Subcutaneous abdominal adipose tissue (tissue), 5 donors: ENCODE data around the gene PBX3.

Experiments
- H3K27ac ChIP-seq: one replicate; pipeline ENCODE4 v1.7.0; 2013; ENCODE audit warnings: low read depth, mild to moderate bottlenecking, inconsistent platforms, low read length, moderate library complexity
- H3K27me3 ChIP-seq, 5 donors: one replicate each; pipeline ENCODE4 v1.7.0; 2013; ENCODE audit warnings: low read length in 5 of 5, inconsistent platforms in 1 of 5; ENCODE audit not compliant: control insufficient read depth in 5 of 5, insufficient read depth in 4 of 5
- H3K36me3 ChIP-seq, 5 donors: one replicate each; pipeline ENCODE4 v1.7.0; 2013; ENCODE audit warnings: low read length in 5 of 5; ENCODE audit not compliant: control insufficient read depth in 5 of 5, insufficient read depth in 5 of 5
- H3K4me1 ChIP-seq, 5 donors: one replicate each; pipeline ENCODE4 v1.7.0; 2013; ENCODE audit warnings: low read length in 5 of 5, mild to moderate bottlenecking in 3 of 5, moderate library complexity in 1 of 5; ENCODE audit not compliant: control insufficient read depth in 5 of 5, insufficient read depth in 5 of 5
- H3K4me3 ChIP-seq, 5 donors: one replicate each; pipeline ENCODE4 v1.7.0; 2013; ENCODE audit warnings: low read length in 5 of 5, low read depth in 1 of 5
- H3K9ac ChIP-seq, 5 donors: one replicate each; pipeline ENCODE4 v1.7.0; 2013; ENCODE audit warnings: low read length in 5 of 5, mild to moderate bottlenecking in 4 of 5, moderate library complexity in 3 of 5
- H3K9me3 ChIP-seq, 5 donors: one replicate each; pipeline ENCODE4 v1.7.0; 2013; ENCODE audit warnings: low read length in 5 of 5; ENCODE audit not compliant: control insufficient read depth in 5 of 5
- donor health status: healthy.
- donor health status: healthy.
- donor health status: healthy.
- donor health status: healthy.
- donor health status: healthy.

PBX3 gene

GRCh38 chr9:125959315-125959714 lies 212.1 kb downstream of the PBX3 start:
- H3K4me1 ChIP-seq: peaks cover 0 to 6% (median 0%) of the 10 kb centered on the region in 5 donors
- H3K27me3 ChIP-seq: no peaks in the 10 kb centered on the region
- no peak overlapping the region for H3K4me3 ChIP-seq
- no peak overlapping the region for H3K27ac ChIP-seq
- H3K36me3 ChIP-seq: peaks cover 8 to 25% (median 19%) of the 10 kb centered on the region in 5 donors
- H3K9ac ChIP-seq: no peak overlapping the region
- H3K9me3 ChIP-seq: no peaks in the 10 kb centered on the region

- no peak overlapping the region for H3K4me3 ChIP-seq
- H3K9me3 ChIP-seq: no peaks in the 10 kb centered on the region
- peaks cover 0 to 6% (median 0%) of the 10 kb centered on the region in 5 donors for H3K4me1 ChIP-seq
- no peak overlapping the region for H3K9ac ChIP-seq
- H3K27me3 ChIP-seq: no peaks in the 10 kb centered on the region
- H3K27ac ChIP-seq: no peak overlapping the region
- peaks cover 8 to 27% (median 26%) of the 10 kb centered on the region in 5 donors for H3K36me3 ChIP-seq
Measured at GRCh38 chr9:125959951-125960619, 212.9 kb downstream of the PBX3 start.

- peaks cover 0 to 6% (median 0%) of the 10 kb centered on the region in 5 donors for H3K4me1 ChIP-seq
Measured at GRCh38 chr9:125960626-125961025, 213.5 kb downstream of the PBX3 start.

GRCh38 chr9:125961072-125961471 lies 213.9 kb downstream of the PBX3 start:
- Histone ChIP-seq H3K36me3 (peaks cover 8 to 34% (median 30%) of the 10 kb centered on the region in 5 donors), H3K4me1 (peaks cover 0 to 6% (median 0%) of the 10 kb centered on the region in 5 donors), H3K27me3 (no peaks in the 10 kb centered on the region), H3K27ac (no peak overlapping the region), H3K9me3 (no peaks in the 10 kb centered on the region), H3K4me3 (no peak overlapping the region), H3K9ac (no peak overlapping the region)

More at GRCh38 chr9:125960626-125961025, 213.5 kb downstream of the PBX3 start:
- no peak overlapping the region for H3K27ac ChIP-seq
- peaks cover 8 to 30% (median 29%) of the 10 kb centered on the region in 5 donors for H3K36me3 ChIP-seq
- no peaks in the 10 kb centered on the region for H3K27me3 ChIP-seq
- no peak overlapping the region for H3K9ac ChIP-seq
- H3K9me3 ChIP-seq: no peaks in the 10 kb centered on the region
- H3K4me3 ChIP-seq: no peak overlapping the region

- no peaks in the 10 kb centered on the region for H3K9me3 ChIP-seq
- H3K4me3 ChIP-seq: no peak overlapping the region
- H3K27me3 ChIP-seq: no peaks in the 10 kb centered on the region
- H3K4me1 ChIP-seq: peaks cover 0 to 6% (median 0%) of the 10 kb centered on the region in 5 donors
- no peak overlapping the region for H3K27ac ChIP-seq
- peaks cover 8 to 44% (median 36%) of the 10 kb centered on the region in 5 donors for H3K36me3 ChIP-seq
- H3K9ac ChIP-seq: no peak overlapping the region
Measured at GRCh38 chr9:125963932-125964331, 216.8 kb downstream of the PBX3 start.

- Histone ChIP-seq H3K27me3 (no peaks in the 10 kb centered on the region), H3K36me3 (peaks cover 8 to 44% (median 36%) of the 10 kb centered on the region in 5 donors), H3K9ac (no peak overlapping the region), H3K4me3 (no peak overlapping the region), H3K27ac (no peak overlapping the region), H3K4me1 (peaks cover 0 to 5% (median 0%) of the 10 kb centered on the region in 5 donors), H3K9me3 (no peaks in the 10 kb centered on the region)
Measured at GRCh38 chr9:125964702-125965225, 217.6 kb downstream of the PBX3 start.

GRCh38 chr9:125965477-125965876 lies 218.3 kb downstream of the PBX3 start:
- Histone ChIP-seq H3K4me3 (no peak overlapping the region), H3K9ac (no peak overlapping the region), H3K27me3 (no peaks in the 10 kb centered on the region), H3K27ac (no peak overlapping the region), H3K9me3 (no peaks in the 10 kb centered on the region), H3K4me1 (no peaks in the 10 kb centered on the region), H3K36me3 (peaks cover 8 to 44% (median 36%) of the 10 kb centered on the region in 5 donors)

GRCh38 chr9:125966466-125966865 lies 219.3 kb downstream of the PBX3 start:
- H3K27ac ChIP-seq: no peak overlapping the region
- H3K9me3 ChIP-seq: no peaks in the 10 kb centered on the region

GRCh38 chr9:125966959-125967711 lies 220.0 kb downstream of the PBX3 start:
- Histone ChIP-seq H3K27ac (no peak overlapping the region), H3K27me3 (no peaks in the 10 kb centered on the region), H3K36me3 (peaks cover 8 to 36% (median 30%) of the 10 kb centered on the region in 5 donors), H3K9ac (no peak overlapping the region), H3K4me1 (no peaks in the 10 kb centered on the region), H3K4me3 (no peak overlapping the region), H3K9me3 (no peaks in the 10 kb centered on the region)

More at GRCh38 chr9:125966466-125966865, 219.3 kb downstream of the PBX3 start:
- Histone ChIP-seq H3K27me3 (no peaks in the 10 kb centered on the region), H3K36me3 (peaks cover 8 to 40% (median 30%) of the 10 kb centered on the region in 5 donors), H3K4me3 (no peak overlapping the region), H3K4me1 (no peaks in the 10 kb centered on the region), H3K9ac (no peak overlapping the region)
